K562 (cell line): ENCODE measurements around the gene ELMO1. TPM values are rescaled to one million over a fixed set of nuclear protein-coding genes. Genes with fewer than 3 reads are reported as not detected.

Experiments
- ATAC-seq: fragments of 200-7000 bp; cut with Tn5 transposase; 3 replicates; pipeline ENCODE4 v1.9.1; 2020; ENCODE audit warnings: moderate library complexity
- BruUV-seq: library from RNA; stranded (reverse); fragments of 400-500 nt; replicated peaks from 2 replicates; lab custom pipeline; 2021; lab: Mats Ljungman, UMichigan
- CTCF ChIA-PET: fragments of 300-600 bp; formaldehyde crosslinking; extraction: SDS; loops from one replicate; lab custom pipeline; 2021; ENCODE audit warnings: low intra/inter-chr PET ratio; lab: Yijun Ruan, JAX
- POLR2A ChIA-PET: fragments of 300-600, 350-650 bp; sonication (Branson Sonifier 250); formaldehyde crosslinking; extraction: SDS; loops from one replicate; lab custom pipeline; 2021; ENCODE audit warnings: antibody characterized with exemption, inconsistent platforms; lab: Yijun Ruan, JAX
- DNase-seq, 4 experiments: peaks; one replicate each; pipeline versions ENCODE4 v3.0.0 to v3.0.0-alpha.2; 2011 to 2018; ENCODE audit warnings: low spot score in 3 of 4, mixed read lengths in 3 of 4; ENCODE audit errors: extremely low read depth in 1 of 4
- FAIRE-seq: peaks from 2 replicates; lab custom pipeline; 2011; peaks lifted over from hg19 to GRCh38; lab: Jason Lieb, UNC
- H2AFZ ChIP-seq: 2 replicates; pipeline ENCODE4 v1.6.0; 2011; ENCODE audit warnings: low read depth, low read length, control low read depth, inconsistent platforms
- H3K27ac ChIP-seq: fragments of 200-600 bp; 3 replicates; pipeline ENCODE4 v1.8.0; 2011; ENCODE audit warnings: low read depth, mild to moderate bottlenecking, control low read depth, inconsistent platforms, low read length, moderate library complexity, mixed read lengths; ENCODE audit errors: extremely low read depth
- H3K27me3 ChIP-seq, 2 experiments: fragments of 300-600 bp in 1 of 2; 2 replicates in 1 of 2; 3 replicates in 1 of 2; pipeline versions ENCODE4 v1.6.0 to v1.8.0; 2011; ENCODE audit warnings: inconsistent platforms in 2 of 2, low read length in 2 of 2, mild to moderate bottlenecking in 1 of 2, mixed read lengths in 1 of 2, moderate library complexity in 1 of 2; ENCODE audit not compliant: control insufficient read depth in 2 of 2, insufficient read depth in 2 of 2
- H3K36me3 ChIP-seq: fragments of 300-600 bp; 3 replicates; pipeline ENCODE4 v1.8.0; 2011; ENCODE audit warnings: mild to moderate bottlenecking, low read length, inconsistent platforms; ENCODE audit not compliant: control insufficient read depth, insufficient read depth
- H3K4me1 ChIP-seq, 2 experiments: fragments of 200-600 bp in 1 of 2; replicated peaks in 1 of 2; 2 replicates in 1 of 2; 3 replicates in 1 of 2; pipeline versions ENCODE4 v1.5.1 to v1.8.0; 2011; ENCODE audit warnings: inconsistent platforms in 2 of 2, low read length in 2 of 2, mild to moderate bottlenecking in 1 of 2, mixed read lengths in 1 of 2, moderate library complexity in 1 of 2; ENCODE audit not compliant: control insufficient read depth in 2 of 2, insufficient read depth in 2 of 2
- H3K4me2 ChIP-seq: 2 replicates; pipeline ENCODE4 v1.6.1; 2011; ENCODE audit warnings: low read length, control low read depth, inconsistent platforms, mixed read lengths; ENCODE audit not compliant: insufficient read depth
- H3K4me3 ChIP-seq: fragments of 200-600 bp; sonication (generic), shearing (Covaris generic); 2 replicates; pipeline ENCODE4 v1.5.1; 2016; ENCODE audit warnings: control low read depth, inconsistent platforms
- H3K79me2 ChIP-seq: fragments of 200-600 bp; 3 replicates; pipeline ENCODE4 v1.8.0; 2011; ENCODE audit warnings: low read length, inconsistent platforms; ENCODE audit not compliant: control insufficient read depth, insufficient read depth
- H3K9ac ChIP-seq, 2 experiments: 2 replicates each; pipeline versions ENCODE4 v1.6.0 to v1.6.1; 2011; ENCODE audit warnings: low read depth in 2 of 2, low read length in 2 of 2, control low read depth in 1 of 2, inconsistent platforms in 1 of 2, mild to moderate bottlenecking in 1 of 2, mixed read lengths in 1 of 2; ENCODE audit not compliant: insufficient read depth in 1 of 2
- H3K9me1 ChIP-seq: one replicate; pipeline ENCODE4 v1.6.0; 2011; ENCODE audit warnings: inconsistent platforms, mild to moderate bottlenecking, low read length, moderate library complexity; ENCODE audit not compliant: control insufficient read depth, insufficient read depth
- H3K9me3 ChIP-seq: replicated peaks from 2 replicates; pipeline ENCODE4 v1.5.1; 2011; ENCODE audit warnings: low read depth, low read length, inconsistent platforms; ENCODE audit not compliant: control insufficient read depth, insufficient read depth
- H4K20me1 ChIP-seq: replicated peaks from 2 replicates; pipeline ENCODE4 v1.6.1; 2011; ENCODE audit warnings: low read length, inconsistent platforms, mixed read lengths; ENCODE audit not compliant: control insufficient read depth, insufficient read depth
- ARID3A ChIP-seq: IDR thresholded peaks from 2 replicates; pipeline ENCODE4 v1.6.1; 2012; ENCODE audit warnings: low read depth, low read length, improper control_type of control experiment, borderline replicate concordance
- C11orf30 ChIP-seq: fragments of 450-650 bp; IDR thresholded peaks from 2 replicates; pipeline ENCODE4 v1.6.1; 2016; ENCODE audit warnings: low read depth, mild to moderate bottlenecking
- ESRRA ChIP-seq: fragments of 450-650 bp; IDR thresholded peaks from 2 replicates; pipeline ENCODE4 v1.6.1; 2014; ENCODE audit warnings: low read depth, mild to moderate bottlenecking, moderate library complexity, borderline replicate concordance
- IRF1 ChIP-seq: sonication (generic); formaldehyde crosslinking; IDR thresholded peaks from 2 replicates; pipeline ENCODE4 v1.8.0; 2022; ENCODE audit warnings: missing genetic modification reagents, mild to moderate bottlenecking, borderline replicate concordance
- NBN ChIP-seq: fragments of 450-650 bp; IDR thresholded peaks from 2 replicates; pipeline ENCODE4 v1.6.1; 2016; ENCODE audit warnings: low read depth, mild to moderate bottlenecking
- NCOA4 ChIP-seq: fragments of 450-650 bp; IDR thresholded peaks from 2 replicates; pipeline ENCODE4 v1.6.1; 2018; ENCODE audit warnings: mild to moderate bottlenecking; ENCODE audit not compliant: partially characterized antibody
- NELFE ChIP-seq: IDR thresholded peaks from 2 replicates; pipeline ENCODE4 v1.6.1; 2011; ENCODE audit warnings: mild to moderate bottlenecking; ENCODE audit not compliant: insufficient read depth, insufficient read length
- PRDM10 ChIP-seq: fragments of 450-650 bp; IDR thresholded peaks from 2 replicates; pipeline ENCODE4 v1.6.1; 2018; ENCODE audit not compliant: partially characterized antibody
- PTBP1 ChIP-seq: fragments of 200-400 bp; formaldehyde crosslinking; IDR thresholded peaks from 2 replicates; pipeline ENCODE4 v1.6.1; 2017; ENCODE audit warnings: low read depth, low read length
- SREBF2 ChIP-seq: sonication (generic); formaldehyde crosslinking; IDR thresholded peaks from 2 replicates; pipeline ENCODE4 v1.4.0; 2020; ENCODE audit warnings: mild to moderate bottlenecking, missing genetic modification reagents
- TRIM28 ChIP-seq: fragments of 450-650 bp; IDR thresholded peaks from 2 replicates; pipeline ENCODE4 v1.6.1; 2017
- ZNF253 ChIP-seq: fragments of 250-450 bp; sonication (Bioruptor Pico); conservative IDR thresholded peaks from 2 replicates; pipeline ENCODE4 v1.6.1; 2021; ENCODE audit warnings: mild to moderate bottlenecking
- ZNF3 ChIP-seq: fragments of 250-450 bp; sonication (Bioruptor Pico); IDR thresholded peaks from 2 replicates; pipeline ENCODE4 v1.5.0; 2021; ENCODE audit warnings: mild to moderate bottlenecking, moderate library complexity
- ZNF512 ChIP-seq: IDR thresholded peaks from 2 replicates; pipeline ENCODE4 v1.6.1; 2016; ENCODE audit warnings: missing genetic modification characterization, missing compliant biosample characterization
- WGBS: fragments of 100-300 bp; shearing (Covaris generic); methylation state at CpG from one replicate; pipeline ENCODE4 v1.1.6; 2016; ENCODE audit warnings: low coverage, mixed read lengths; ENCODE audit not compliant: insufficient coverage; ENCODE audit errors: missing lambda C conversion rate; 5-methylcytosine and 5-hydroxymethylcytosine counted together
- in situ Hi-C: fragments of 300-500 bp; cut with MboI; formaldehyde crosslinking; loops from 4 replicates; pipeline ENCODE4 v1.15.0; 2018; ENCODE audit warnings: inconsistent platforms, mixed read lengths
- intact Hi-C: fragments of 100-400 bp; cut with micrococcal nuclease; formaldehyde crosslinking; loops from 2 replicates; pipeline ENCODE4 v1.14.2; 2022
- polyA plus RNA-seq, 8 experiments: library from polyadenylated mRNA; depleted of rRNA in 4 of 8; stranded (reverse) in 5 of 8; unstranded in 3 of 8; fragments of >200 nt; fragmentation: Nextera tagmentation in 2 of 8; fragmentation: Illumina TruSeq in 1 of 8; extraction: Ambion mirVana in 2 of 8; extraction: Trizol in 1 of 8; gene quantifications; 2 replicates each; pipeline versions ENCODE4 v1.2.1 to v1.2.3, GENCODE V29; 2011 to 2014; ENCODE audit warnings: inconsistent platforms in 1 of 8, missing spikeins in 1 of 8
- total RNA-seq, 7 experiments: library from RNA; depleted of rRNA in 6 of 7; stranded (reverse); fragments of >200 nt in 6 of 7; fragmentation: Illumina TruSeq in 2 of 7; extraction: Trizol in 2 of 7; gene quantifications; 2 replicates each; pipeline versions ENCODE4 v1.2.1 to v1.2.3, GENCODE V29; 2011 to 2021; ENCODE audit warnings: low replicate concordance in 1 of 7

Gene ELMO1
- total and polyA plus RNA-seq, 9 of the 15 experiments (the other 6 are each of a cell fraction or from before 2014, with no cell fraction given): 0.36 to 7.2 (median 3.6) TPM

- Histone ChIP-seq H3K79me2 (no peaks in the 10 kb centered on the region), H3K4me3 (no peak overlapping the region), H4K20me1 (no peaks in the 10 kb centered on the region; the same call in 1 of the 2 replicates), H2AFZ (no peak overlapping the region), H3K9me1 (no peaks in the 10 kb centered on the region), H3K27me3 (no peaks in the 10 kb centered on the region), H3K9ac (no peak overlapping the region), H3K9me3 (no peaks in the 10 kb centered on the region), H3K4me1 (no peaks in the 10 kb centered on the region), H3K27ac (no peak overlapping the region), H3K4me2 (no peak overlapping the region), H3K36me3 (no peaks in the 10 kb centered on the region)
- in situ Hi-C loops (no loop called here), intact Hi-C loops (no loop called here)
- FAIRE-seq (no peak), DNase-seq (no peak), ATAC-seq (no peak)
- no TSS peak for BruUV-seq
- WGBS: 9% methylated on average over 8 of the region's 8 CpGs
- ChIA-PET POLR2A (interaction anchor here (0.6 kb wide), 1 partner anchor 246 kb away, joined by 4 read pairs; no protein-coding TSS in a partner anchor), CTCF (interaction anchor here (0.7 kb wide), 1 partner anchor 1159 kb away, joined by 3 read pairs; no protein-coding TSS in a partner anchor)
- TF ChIP-seq TRIM28 (no peak), ZNF253 (CRISPR knock-in tag) (no peak), C11orf30 (no peak), IRF1 (CRISPR knock-in tag) (no peak), SREBF2 (CRISPR knock-in tag) (no peak), NCOA4 (no peak), ZNF3 (CRISPR knock-in tag) (no peak), NBN (no peak), ESRRA (no peak), ARID3A (no peak), ZNF512 (tag) (no peak), PRDM10 (no peak), NELFE (no peak), PTBP1 (no peak)
Measured at GRCh38 chr7:37212556-37212955, 236.1 kb downstream of the ELMO1 start.
